Activated effector memory CD4-positive, alpha-beta T cell treated with Interleukin-2 at 50 U/mL for 16 hours (primary cell): ENCODE data around the gene EMD.
"Not testable (repeated sequence)": the region's sequence is repeated elsewhere in the genome, so short reads cannot be mapped to it uniquely, and the experiment has no call there.

ENCODE experiments used
- DNase-seq: peaks from one replicate; pipeline ENCODE4 v3.0.0-alpha.2; 2020

Gene EMD

DNA sequence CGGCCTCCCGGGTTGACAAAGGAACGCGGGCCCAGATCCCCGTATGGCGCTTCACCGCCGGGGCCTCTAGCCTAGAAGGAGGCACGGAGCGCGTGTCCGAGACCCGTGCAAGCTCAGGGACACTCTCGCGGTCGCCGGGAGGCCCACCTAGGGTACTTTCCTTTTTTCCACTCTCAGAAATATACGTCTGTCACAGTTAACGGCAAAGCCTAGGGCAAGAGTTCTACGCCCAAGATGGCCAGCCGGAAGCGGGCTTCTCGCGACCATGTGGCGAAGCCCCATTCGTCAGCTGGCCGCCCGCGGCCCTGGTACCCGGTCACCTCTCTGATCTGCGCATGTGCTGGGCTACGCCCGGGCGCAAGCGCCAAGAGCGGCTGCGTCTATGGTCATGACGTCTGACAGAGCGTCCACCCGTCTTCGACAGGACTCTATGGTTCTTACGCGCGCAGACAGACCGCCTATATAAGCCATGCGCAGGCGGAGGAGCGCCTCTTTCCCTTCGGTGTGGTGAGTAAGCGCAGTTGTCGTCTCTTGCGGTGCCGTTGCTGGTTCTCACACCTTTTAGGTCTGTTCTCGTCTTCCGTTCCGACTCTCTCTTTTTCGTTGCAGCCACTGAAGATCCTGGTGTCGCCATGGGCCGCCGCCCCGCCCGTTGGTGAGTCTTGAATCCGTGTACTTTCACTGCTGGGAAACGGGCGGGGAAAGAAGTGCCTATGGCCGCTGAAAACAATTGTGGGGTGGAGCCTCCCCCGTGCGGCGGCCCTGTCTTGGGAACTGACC is 19.0 kb downstream of the EMD start, which contains the start of gene RPL10:
Gene RPL10 (plus strand): TSS at position 490 of the 780 bp plus-strand sequence. CDS start 143 bp downstream, at position 633.
- peak; percentile 85 for DNase-seq

DNA sequence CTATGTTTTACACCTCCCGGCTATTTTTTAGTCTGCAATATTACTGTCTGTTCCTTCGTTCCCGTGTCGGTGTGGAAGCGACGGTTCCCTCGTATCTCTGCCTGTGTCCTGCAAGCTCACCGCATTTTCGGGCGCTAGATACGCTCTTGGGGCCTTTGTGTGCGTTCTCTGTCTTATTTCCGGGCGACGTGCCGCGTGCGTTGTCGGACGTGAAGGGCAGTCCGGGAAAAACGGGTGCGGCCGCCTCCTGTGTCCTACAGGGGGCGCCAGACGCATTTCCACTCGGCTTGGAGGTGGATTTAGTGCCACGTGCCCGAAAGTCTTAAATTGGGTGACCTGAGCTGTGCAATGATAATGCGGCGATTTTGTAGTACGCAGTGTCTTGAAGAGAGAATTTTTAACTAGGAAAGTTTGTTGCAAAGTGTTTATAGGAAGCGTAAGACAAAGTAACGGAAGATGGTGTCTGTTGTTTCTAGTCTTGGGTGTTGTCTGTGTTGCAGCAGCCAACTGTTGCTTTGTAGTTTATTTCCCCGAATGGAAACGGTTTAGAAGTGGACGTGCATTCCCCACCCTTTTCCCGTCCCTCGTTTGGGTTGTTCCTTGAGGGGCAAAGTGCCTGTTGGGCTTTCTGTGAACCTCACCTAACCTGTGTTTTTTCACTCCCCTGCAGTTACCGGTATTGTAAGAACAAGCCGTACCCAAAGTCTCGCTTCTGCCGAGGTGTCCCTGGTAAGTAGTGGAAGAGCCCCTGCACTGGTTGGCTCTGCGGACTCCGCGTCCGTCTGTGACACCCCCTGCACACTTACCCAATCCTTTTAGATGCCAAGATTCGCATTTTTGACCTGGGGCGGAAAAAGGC is 19.8 kb downstream of the EMD start:
- peak; percentile 77 for DNase-seq

DNA sequence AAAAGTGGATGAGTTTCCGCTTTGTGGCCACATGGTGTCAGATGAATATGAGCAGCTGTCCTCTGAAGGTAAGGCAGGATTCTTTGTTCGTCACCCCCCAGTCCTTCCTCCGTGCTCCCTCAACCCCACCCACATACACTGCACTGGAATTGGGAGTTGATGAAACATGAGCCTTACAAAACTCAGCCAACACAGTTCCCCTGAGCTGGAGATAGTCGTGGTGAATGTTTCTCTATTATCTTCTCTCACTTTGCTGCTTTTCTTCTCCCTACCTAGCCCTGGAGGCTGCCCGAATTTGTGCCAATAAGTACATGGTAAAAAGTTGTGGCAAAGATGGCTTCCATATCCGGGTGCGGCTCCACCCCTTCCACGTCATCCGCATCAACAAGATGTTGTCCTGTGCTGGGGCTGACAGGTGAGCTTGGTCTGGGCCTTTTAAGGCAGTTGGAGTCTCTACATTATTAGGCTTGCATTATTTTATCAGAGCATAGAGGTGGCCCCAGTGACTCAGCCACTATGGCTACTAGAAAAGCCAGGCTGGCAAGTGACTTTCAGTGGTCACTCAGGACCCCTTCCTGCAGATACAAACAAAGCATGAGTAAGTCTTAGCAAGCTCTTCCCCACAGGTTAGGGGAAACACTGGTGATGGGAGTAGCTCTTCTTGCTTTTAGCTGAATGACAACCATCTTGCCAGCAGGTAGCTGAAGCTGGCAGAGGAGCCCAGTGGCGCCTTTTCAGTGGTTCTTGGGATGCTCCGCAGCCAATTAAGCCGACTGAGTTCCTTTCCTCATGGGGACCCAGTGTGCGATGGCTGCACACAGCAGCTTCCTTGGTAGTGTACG is 20.7 kb downstream of the EMD start:
- DNase-seq, result no peak

DNA sequence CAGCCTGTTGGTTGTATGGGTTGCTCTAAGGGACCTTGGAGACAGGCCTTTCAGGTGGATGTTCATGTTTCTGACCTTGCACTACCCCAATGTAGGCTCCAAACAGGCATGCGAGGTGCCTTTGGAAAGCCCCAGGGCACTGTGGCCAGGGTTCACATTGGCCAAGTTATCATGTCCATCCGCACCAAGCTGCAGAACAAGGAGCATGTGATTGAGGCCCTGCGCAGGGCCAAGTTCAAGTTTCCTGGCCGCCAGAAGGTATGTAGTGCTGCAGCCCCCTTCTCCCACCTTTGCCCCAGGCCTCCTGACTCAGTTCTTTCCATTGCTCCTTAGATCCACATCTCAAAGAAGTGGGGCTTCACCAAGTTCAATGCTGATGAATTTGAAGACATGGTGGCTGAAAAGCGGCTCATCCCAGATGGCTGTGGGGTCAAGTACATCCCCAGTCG is 21.3 kb downstream of the EMD start:
- not testable (repeated sequence) for DNase-seq

DNA sequence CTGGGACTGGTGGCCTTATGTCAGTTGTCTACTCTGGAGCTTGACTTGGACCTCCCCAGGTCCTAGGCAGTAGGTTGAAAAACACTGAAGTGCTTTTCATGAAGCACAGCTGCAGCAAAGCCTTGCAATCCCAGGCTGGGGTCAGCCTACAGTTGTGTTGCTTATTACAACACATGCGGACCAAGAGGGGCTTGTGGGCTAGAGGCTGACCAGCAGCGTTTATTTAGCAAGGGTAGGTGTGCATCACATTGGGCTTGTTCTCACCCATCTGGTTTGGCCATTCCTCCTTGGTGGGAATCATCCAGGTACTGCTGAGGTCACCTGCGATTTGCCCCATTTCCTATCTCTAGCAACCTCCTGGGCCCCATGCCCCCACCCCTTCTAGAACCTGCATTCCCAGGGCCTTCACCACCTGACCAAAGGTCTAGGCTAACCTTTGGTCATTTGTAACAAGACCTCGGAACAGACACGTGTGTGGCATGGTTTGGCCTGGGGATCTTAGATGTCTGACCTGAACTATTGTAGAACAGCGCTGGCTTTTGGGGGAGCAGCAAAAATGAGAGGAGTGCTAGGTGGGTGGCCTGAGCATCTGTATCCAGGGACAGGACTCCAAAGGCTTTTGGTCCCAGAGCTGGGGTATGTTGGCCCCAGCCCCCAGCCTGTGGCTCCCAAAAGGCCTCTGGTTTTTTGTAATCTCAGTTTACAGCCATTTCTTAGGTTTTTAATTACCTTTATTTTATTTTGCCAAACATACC is 22.1 kb downstream of the EMD start:
- no peak for DNase-seq

DNA sequence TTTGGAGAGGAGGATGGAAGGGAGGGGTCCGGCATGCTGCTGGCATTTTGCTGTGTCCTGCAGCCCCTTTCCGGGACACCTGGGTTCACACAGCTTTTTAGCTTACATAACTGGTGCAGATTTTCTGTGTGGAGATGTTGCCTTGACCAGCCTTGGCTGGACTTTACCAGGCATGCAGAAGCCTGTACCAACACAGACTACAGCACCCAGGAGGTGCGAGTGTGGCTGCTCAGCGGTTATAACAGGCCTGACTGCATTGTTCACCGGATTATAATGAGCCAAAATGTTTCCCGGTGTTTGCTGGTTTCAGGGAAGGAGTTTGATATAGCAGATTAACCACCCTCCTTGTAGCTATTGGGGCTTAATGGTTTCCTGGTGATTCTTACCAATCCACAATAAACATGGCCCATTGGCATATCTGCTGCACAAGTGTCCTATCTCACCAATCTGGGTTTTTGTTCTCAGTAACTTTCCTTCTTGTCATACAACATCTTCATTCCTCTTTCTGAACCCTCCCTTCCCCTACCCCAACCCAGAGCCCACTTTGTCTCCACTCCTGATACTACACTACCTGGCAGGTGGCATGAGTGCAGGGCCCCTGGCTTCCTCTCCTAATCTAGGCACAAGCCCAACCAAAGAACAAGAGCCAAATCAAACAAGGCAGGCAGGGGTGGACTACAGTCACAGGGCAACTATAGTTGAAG is 23.0 kb downstream of the EMD start:
- DNase-seq, result no peak

DNA sequence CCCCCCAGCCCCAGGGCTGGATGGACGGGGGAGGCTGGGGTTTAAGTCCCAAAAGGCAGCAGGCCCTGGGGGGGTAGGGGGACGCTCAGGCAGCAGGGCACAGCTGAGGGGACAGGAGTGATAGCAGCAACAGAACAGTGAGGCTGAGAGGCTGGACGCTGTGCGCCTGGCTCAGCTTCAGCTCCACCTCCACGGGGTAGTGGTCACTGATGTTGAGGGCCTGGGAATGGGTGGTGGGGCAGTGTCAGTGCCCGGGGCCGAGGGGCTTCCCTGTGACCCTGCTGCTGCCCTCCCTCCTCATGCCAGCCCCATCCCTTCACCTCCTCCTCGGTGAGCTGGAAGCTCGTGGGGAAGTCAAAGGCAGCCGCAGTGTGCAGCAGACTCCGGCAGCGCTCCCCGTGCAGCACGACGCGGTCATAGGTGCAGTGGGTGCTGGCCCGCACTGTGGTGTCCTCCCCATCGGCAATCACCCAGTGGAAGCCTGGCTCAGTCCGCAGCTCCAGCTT is 23.6 kb downstream of the EMD start:
- DNase-seq, result no peak

DNA sequence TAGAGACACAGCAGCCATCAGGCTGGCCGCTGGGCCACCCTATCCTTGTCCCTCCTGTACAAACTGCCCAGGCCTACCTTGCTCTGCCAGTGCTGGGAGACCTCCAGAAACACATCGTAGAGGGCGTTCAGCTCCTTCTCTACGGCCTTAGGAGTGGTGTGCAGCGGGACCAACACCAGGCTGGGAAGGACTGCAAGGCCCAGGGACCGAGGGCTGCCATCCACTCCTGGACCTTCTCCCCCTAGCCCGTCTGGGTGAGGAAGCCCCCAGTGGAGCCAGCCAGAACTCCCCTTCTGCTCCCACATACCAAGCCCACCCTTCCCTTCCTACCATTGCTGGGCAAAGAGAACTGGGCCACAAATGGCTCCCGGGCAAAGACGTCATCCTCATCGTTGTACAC is 24.1 kb downstream of the EMD start:
- DNase-seq, result no peak

DNA sequence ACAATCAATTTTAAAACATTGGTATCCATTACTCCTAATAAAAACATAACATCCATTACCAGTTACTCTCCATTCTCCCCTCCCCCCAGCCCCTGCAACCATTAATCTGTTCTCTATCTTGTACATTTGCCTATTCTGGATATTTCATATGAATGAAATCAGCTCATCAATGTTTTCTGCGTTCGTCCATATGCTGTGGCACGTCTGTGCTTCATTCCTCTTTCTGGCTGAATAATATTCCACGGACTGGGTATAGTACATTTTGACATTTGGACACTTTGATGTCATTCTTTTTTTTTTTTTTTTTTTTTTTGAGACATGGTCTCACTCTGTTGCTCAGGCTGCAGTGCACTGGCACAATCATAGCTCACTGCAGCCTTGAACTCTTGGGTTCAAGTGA is 24.8 kb downstream of the EMD start:
- DNase-seq, result no peak

DNA sequence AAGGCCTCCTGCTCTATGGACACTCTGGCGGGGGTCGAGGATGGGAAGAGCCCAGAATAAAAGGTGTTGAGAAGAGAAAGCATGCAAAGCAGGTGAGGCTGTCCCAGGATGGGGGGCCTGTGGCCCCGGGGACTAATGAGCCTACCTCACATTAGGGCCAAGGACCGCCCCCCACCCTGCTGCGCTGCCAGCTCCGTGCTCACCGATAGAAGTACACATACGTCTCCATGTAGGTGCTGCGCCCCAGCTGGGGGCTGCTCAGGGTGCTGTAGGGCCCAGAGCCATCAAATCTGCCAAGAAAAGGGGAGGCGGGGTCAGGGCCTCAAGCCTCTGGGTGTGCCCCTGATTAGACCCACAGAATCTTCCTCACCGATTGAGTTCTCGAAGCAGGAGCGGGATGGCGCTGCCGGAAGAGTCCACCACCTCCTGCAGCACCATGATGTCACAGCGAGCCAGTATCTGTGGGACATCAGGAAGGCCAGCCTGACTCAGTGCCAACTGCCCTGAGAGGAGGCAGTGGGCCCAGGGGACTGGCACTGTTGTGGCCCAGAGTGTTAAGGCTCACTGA is 25.6 kb downstream of the EMD start:
- DNase-seq, result no peak

DNA sequence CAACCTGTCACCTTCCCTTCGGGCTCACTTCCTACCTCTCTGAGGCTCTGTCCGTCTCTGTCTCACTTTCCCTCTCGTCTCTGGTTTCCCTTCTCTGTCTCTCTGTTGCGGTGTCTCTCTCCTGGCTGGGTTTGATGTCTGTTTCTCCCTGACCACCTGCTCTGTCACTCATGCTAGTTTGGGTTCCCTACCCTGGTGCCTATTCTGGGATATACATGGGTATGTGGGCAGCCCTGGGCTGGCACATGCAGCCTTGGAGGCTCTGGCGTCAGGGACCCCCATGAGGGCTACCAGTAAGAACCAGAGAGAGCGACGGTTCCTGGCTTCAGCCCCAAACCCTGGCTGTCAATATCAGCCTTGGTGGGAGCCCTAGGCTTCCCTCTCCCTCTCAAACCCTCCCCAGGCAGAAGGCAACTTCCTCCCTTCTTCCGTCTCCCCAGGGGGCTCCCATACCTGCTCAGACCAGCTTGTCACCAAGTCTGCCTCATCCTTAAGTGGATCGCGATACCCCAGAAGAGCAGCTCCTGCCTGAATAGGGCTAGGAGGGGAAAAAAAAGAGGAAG is 29.6 kb downstream of the EMD start:
- DNase-seq, result no peak

DNA sequence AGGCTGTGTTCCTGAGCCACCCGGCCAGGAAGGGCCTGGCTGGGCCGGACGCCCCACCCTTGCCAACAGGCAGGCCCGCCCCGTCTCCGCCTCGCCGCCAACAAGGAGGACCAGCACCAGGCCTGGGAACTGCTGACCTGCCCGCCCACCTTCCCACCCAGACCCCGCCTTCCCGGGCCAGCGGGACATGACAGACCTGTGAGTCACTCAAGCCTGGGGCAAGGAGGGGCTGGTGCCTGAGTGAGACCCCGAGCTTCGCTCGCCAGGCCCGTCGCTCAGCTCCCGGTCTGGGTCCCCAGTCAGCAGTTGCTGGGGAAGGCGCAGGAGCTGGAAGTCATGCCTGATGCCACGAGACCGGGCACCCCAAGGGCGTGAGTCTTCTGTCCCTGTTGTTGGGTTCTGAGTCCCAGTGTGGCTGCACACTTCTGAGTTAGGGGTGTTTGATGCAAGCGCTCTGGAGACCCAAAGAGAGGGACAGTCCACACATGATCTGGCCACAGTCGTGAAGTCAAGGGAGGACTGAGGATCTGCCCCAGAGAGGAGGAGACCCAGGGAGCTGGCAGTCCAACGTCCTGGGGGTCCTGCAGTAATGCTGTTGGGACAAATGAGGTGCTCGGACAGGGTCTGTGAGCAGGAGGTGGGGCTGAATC is 30.3 kb downstream of the EMD start, which contains the start of gene DNASE1L1:
Gene DNASE1L1 (minus strand): TSS at position 33 of the 650 bp plus-strand sequence. CDS start 3,686 bp downstream, outside the sequence.
- DNase-seq, result no peak

DNA sequence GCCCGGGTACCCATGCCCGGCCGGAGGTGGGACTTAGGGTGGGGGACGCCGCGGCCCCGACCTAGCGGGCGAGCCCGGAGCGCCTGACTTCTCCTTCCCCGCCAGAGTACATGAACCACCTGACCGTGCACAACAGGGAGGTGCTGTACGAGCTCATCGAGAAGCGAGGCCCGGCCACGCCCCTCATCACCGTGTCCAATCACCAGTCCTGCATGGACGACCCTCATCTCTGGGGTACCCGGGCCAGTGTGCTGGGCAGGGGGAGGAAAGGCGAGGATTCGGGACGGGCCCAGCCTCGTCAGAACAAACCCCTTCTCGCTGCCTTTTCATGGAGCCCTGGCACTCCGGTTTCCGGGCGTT is 32.9 kb downstream of the EMD start:
- DNase-seq, result peak; percentile 32

DNA sequence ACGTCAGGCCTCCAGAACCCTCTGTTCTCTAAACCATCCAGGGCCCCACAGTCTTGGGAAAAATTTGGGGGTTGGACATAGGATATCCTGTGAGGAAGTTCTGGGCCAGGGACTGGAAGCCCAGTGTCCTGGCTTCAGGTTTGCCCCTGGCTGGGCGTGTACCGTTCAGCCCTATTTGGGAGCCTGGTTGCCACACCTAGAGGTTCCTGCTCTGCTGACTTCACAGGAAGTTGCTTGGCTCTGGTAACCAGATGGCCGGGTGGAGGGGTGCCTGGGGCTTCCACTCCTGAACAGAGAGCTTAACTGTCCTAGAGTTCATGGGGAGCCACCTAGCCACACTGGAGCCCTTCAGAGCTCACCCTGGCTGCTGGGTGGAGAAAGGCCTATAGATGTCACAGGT is 33.4 kb downstream of the EMD start:
- DNase-seq, result no peak

DNA sequence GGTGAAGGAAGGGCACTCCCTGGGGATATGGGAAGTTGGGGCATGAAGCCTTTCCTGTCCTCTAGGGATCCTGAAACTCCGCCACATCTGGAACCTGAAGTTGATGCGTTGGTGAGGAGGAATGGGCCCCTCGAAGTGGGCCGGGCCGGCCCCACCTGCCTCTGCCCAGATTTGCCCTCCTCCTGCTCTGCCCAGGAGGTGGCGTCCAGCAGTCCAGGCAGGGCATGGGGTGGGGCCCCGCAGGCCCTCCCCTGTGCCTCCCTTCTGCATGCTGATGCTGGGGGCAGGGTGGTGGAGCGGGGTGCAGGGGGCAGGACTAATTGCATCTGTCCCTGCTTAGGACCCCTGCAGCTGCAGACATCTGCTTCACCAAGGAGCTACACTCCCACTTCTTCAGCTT is 34.0 kb downstream of the EMD start:
- no peak for DNase-seq

DNA sequence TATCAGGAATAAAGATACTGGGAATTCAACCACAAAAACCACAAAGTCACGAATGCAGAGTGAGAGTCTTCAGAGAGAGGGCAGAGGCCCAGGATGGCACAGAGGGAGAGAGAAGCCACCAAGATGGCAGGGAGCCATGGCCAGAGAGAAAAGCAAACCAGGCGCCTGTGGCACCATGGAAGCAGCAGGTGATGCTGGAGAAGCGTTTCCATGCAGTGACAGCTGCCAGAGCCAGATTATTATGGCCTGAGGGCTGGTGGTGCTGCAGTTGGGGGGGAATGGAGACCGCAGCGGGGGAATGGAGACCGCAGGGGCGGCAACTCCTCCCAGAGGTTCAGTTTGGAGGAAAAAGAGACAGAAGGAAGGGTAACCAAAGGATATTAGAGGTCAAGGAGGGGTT is 38.1 kb downstream of the EMD start:
- no peak for DNase-seq

DNA sequence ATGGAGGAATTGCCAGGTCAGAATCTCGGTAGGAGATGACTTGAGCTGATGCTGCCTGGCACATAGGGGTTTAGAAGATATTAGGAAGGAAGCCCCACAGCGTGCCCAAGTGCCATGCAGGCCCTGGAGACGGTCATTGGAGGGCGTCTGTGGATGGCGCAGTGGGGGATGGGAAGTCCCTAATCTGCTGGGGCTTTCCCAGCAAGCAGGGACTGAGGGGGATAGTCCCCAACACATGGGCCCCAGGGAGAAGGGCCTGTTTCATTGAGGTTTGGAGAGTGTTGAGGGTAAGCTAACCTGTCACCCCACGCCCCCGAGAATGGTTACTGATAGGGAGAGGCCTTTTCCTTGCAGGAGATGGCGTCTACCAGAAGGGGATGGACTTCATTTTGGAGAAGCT is 40.1 kb downstream of the EMD start:
- no peak for DNase-seq

DNA sequence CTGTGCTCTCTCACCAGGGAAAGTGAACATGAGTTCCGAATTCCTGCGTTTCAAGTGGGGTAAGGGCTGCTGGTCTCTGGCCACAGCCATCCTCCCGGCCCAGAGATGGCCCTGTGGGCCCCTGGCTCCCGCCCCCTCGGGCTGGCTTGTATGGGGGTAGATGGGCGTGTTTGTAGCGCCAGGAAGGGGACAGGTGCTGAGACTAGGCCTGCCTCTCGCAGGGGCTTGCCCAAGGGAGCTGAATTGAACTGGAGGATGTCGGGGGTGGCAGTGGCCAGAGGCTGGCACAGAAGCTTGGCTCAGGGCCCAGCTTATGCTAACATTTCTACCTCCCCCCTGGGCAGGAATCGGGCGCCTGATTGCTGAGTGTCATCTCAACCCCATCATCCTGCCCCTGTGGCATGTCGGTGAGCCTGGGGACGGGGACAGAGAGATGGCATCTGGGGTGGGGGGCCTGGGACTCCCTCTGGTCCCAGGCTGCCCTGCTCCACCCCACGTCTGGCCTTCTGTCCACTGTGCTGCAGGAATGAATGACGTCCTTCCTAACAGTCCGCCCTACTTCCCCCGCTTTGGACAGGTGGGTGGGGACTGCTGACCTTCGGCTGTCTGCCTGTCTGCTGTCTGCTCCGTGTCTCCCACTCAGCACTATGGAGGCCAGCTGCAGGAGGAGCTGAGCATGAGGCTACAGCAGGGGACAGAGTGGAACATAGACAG is 40.8 kb downstream of the EMD start:
- no peak for DNase-seq

DNA sequence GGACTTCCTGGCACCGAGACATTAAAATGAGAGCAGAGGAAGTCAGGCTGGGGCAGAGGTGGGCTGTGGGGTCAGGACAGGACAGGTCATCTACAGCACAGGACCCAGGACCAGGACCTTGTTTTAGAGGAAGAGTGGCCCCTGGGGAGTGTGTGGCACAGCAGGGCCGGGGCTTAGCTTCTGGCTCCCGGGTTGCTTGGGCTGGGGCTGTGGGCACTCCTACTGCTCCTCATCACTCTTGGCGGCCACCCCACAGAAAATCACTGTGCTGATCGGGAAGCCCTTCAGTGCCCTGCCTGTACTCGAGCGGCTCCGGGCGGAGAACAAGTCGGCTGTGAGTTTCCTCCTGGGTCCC is 41.3 kb downstream of the EMD start:
- DNase-seq, result no peak
